ENCODE results near the gene EIF6. TPM values are rescaled to one million over a fixed set of nuclear protein-coding genes. Genes with fewer than 3 reads are reported as not detected.

EIF6 gene
- polyA plus RNA-seq, 3 donors: 94.3 to 222 (median 190) TPM

DNA sequence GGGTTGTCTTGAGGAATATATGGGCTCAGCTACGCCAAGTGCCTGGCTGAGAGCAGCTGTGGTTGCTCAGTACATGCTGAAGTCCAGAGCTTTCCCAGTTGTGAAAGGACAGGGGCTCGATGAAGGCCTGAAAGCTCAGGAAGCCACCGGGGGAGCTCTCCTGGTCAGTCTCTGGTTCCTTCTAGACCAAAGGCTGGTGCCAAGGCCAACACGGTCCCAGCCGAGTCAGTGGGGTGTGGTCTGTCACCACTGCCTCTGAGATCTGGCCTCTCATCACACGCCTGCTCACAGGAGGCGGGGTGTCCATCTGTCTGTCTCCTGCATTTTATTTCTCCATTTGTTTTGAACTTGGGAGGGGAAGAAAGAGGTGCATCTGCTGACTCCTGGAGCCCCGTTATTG lies 12.6 kb upstream of the EIF6 start:
- Histone ChIP-seq H4K20me1 (ENCODE audit: insufficient read depth, low read length) (no peaks in the 10 kb centered on the region), H3K4me2 (replicated peaks; ENCODE audit: extremely low read depth, low read length, poor library complexity, severe bottlenecking) (no peak overlapping the region), H2AFZ (ENCODE audit: insufficient read depth, low read depth, low read length, poor library complexity, severe bottlenecking) (no peak overlapping the region), H3K27me3 (ENCODE audit: control insufficient read depth in 2 of 2, insufficient read depth in 2 of 2, low read length in 2 of 2) (no peaks in the 10 kb centered on the region), H3K4me1 (ENCODE audit: control insufficient read depth in 1 of 2, insufficient read depth in 2 of 2, low read length in 2 of 2) (no peaks in the 10 kb centered on the region), H3K27ac (ENCODE audit: low read depth in 1 of 2, low read length in 2 of 2) (no peak overlapping the region), H3K36me3 (replicated peaks in 1 of 2; ENCODE audit: control insufficient read depth in 1 of 2, insufficient read depth in 2 of 2, low read length in 2 of 2) (peaks cover 0 to 5% of the 10 kb centered on the region in 2 donors), H3K4me3 (replicated peaks in 1 of 3; ENCODE audit: low read depth in 2 of 3, low read length in 3 of 3) (no peak overlapping the region), H3K79me2 (ENCODE audit: insufficient read depth, low read length) (no peaks in the 10 kb centered on the region), H3K9ac (ENCODE audit: insufficient read depth, low read length, poor library complexity, severe bottlenecking) (no peak overlapping the region), H3K9me3 (replicated peaks in 1 of 2; ENCODE audit: control insufficient read depth in 1 of 2, insufficient read depth in 1 of 2, low read length in 2 of 2) (no peaks in the 10 kb centered on the region)
- intact Hi-C loops (cut with micrococcal nuclease): no loop called here
- Mint-ChIP-seq H3K27ac (peak overlapping the region in 1 of 7 donors; percentile 32), H3K4me3 (no peak overlapping the region), H3K36me3 (peaks cover 3 to 7% of the 10 kb centered on the region in 2 donors), H3K27me3 (ENCODE audit: low read depth in 3 of 3) (peaks cover 4 to 8% (median 5%) of the 10 kb centered on the region in 3 donors), H3K9me3 (peaks cover 0 to 3% (median 0%) of the 10 kb centered on the region in 7 donors), H3K4me1 (peaks cover 7% of the 10 kb centered on the region)
- no peak for TF ChIP-seq CTCF (IDR thresholded peaks at IDR 0.05)
- WGBS (ENCODE audit: insufficient coverage): 65% methylated on average over 5 of the region's 8 CpGs
- no peak for DNase-seq

GRCh38 chr20:35296101-35296554 lies 11.6 kb upstream of the EIF6 start:
- intact Hi-C loops (cut with micrococcal nuclease): no loop called here
- no peak for DNase-seq
- TF ChIP-seq CTCF (IDR thresholded peaks at IDR 0.05): no peak
- H3K4me3 ChIP-seq (replicated peaks in 1 of 3; ENCODE audit: low read depth in 2 of 3, low read length in 3 of 3): no peak overlapping the region
- Mint-ChIP-seq H3K9me3 (peaks cover 0 to 3% (median 0%) of the 10 kb centered on the region in 7 donors), H3K4me3 (no peak overlapping the region), H3K36me3 (no peaks in the 10 kb centered on the region), H3K4me1 (peaks cover 7% of the 10 kb centered on the region), H3K27ac (no peak overlapping the region), H3K27me3 (ENCODE audit: low read depth in 3 of 3) (peaks cover 4 to 8% (median 5%) of the 10 kb centered on the region in 3 donors)
- no peaks in the 10 kb centered on the region for H3K79me2 ChIP-seq (ENCODE audit: insufficient read depth, low read length)
- no peaks in the 10 kb centered on the region for H3K36me3 ChIP-seq (replicated peaks in 1 of 2; ENCODE audit: control insufficient read depth in 1 of 2, insufficient read depth in 2 of 2, low read length in 2 of 2)
- no peaks in the 10 kb centered on the region for H3K9me3 ChIP-seq (replicated peaks in 1 of 2; ENCODE audit: control insufficient read depth in 1 of 2, insufficient read depth in 1 of 2, low read length in 2 of 2)
- H3K4me1 ChIP-seq (ENCODE audit: control insufficient read depth in 1 of 2, insufficient read depth in 2 of 2, low read length in 2 of 2): no peaks in the 10 kb centered on the region
- H4K20me1 ChIP-seq (ENCODE audit: insufficient read depth, low read length): no peaks in the 10 kb centered on the region
- H3K4me2 ChIP-seq (replicated peaks; ENCODE audit: extremely low read depth, low read length, poor library complexity, severe bottlenecking): no peak overlapping the region
- no peaks in the 10 kb centered on the region for H3K27me3 ChIP-seq (ENCODE audit: control insufficient read depth in 2 of 2, insufficient read depth in 2 of 2, low read length in 2 of 2)
- H3K27ac ChIP-seq (ENCODE audit: low read depth in 1 of 2, low read length in 2 of 2): no peak overlapping the region
- H3K9ac ChIP-seq (ENCODE audit: insufficient read depth, low read length, poor library complexity, severe bottlenecking): no peak overlapping the region
- WGBS (ENCODE audit: insufficient coverage): 84% methylated on average over 6 of the region's 9 CpGs
- H2AFZ ChIP-seq (ENCODE audit: insufficient read depth, low read depth, low read length, poor library complexity, severe bottlenecking): no peak overlapping the region
